K562 (cell line): ENCODE measurements around the gene CACNA2D4. TPM values are rescaled to one million over a fixed set of nuclear protein-coding genes. Genes with fewer than 3 reads are reported as not detected.
A peak's percentile ranks its signal among the peaks of the same experiment; 100 is the strongest.
"Not testable (repeated sequence)": the region's sequence is repeated elsewhere in the genome, so short reads cannot be mapped to it uniquely, and the experiment has no call there.

ENCODE experiments used
- ATAC-seq: fragments of 200-7000 bp; cut with Tn5 transposase; 3 replicates; pipeline ENCODE4 v1.9.1; 2020; ENCODE audit warnings: moderate library complexity
- BruUV-seq: library from RNA; stranded (reverse); fragments of 400-500 nt; replicated peaks from 2 replicates; lab custom pipeline; 2021; lab: Mats Ljungman, UMichigan
- CTCF ChIA-PET: fragments of 300-600 bp; formaldehyde crosslinking; extraction: SDS; loops from one replicate; lab custom pipeline; 2021; ENCODE audit warnings: low intra/inter-chr PET ratio; lab: Yijun Ruan, JAX
- POLR2A ChIA-PET: fragments of 300-600, 350-650 bp; sonication (Branson Sonifier 250); formaldehyde crosslinking; extraction: SDS; loops from one replicate; lab custom pipeline; 2021; ENCODE audit warnings: antibody characterized with exemption, inconsistent platforms; lab: Yijun Ruan, JAX
- DNase-seq, 4 experiments: peaks; one replicate each; pipeline versions ENCODE4 v3.0.0 to v3.0.0-alpha.2; 2011 to 2018; ENCODE audit warnings: low spot score in 3 of 4, mixed read lengths in 3 of 4; ENCODE audit errors: extremely low read depth in 1 of 4
- FAIRE-seq: peaks from 2 replicates; lab custom pipeline; 2011; peaks lifted over from hg19 to GRCh38; lab: Jason Lieb, UNC
- H2AFZ ChIP-seq: 2 replicates; pipeline ENCODE4 v1.6.0; 2011; ENCODE audit warnings: low read depth, low read length, control low read depth, inconsistent platforms
- H3K27ac ChIP-seq: fragments of 200-600 bp; 3 replicates; pipeline ENCODE4 v1.8.0; 2011; ENCODE audit warnings: low read depth, mild to moderate bottlenecking, control low read depth, inconsistent platforms, low read length, moderate library complexity, mixed read lengths; ENCODE audit errors: extremely low read depth
- H3K27me3 ChIP-seq, 2 experiments: fragments of 300-600 bp in 1 of 2; 2 replicates in 1 of 2; 3 replicates in 1 of 2; pipeline versions ENCODE4 v1.6.0 to v1.8.0; 2011; ENCODE audit warnings: inconsistent platforms in 2 of 2, low read length in 2 of 2, mild to moderate bottlenecking in 1 of 2, mixed read lengths in 1 of 2, moderate library complexity in 1 of 2; ENCODE audit not compliant: control insufficient read depth in 2 of 2, insufficient read depth in 2 of 2
- H3K36me3 ChIP-seq: fragments of 300-600 bp; 3 replicates; pipeline ENCODE4 v1.8.0; 2011; ENCODE audit warnings: mild to moderate bottlenecking, low read length, inconsistent platforms; ENCODE audit not compliant: control insufficient read depth, insufficient read depth
- H3K4me1 ChIP-seq, 2 experiments: fragments of 200-600 bp in 1 of 2; replicated peaks in 1 of 2; 2 replicates in 1 of 2; 3 replicates in 1 of 2; pipeline versions ENCODE4 v1.5.1 to v1.8.0; 2011; ENCODE audit warnings: inconsistent platforms in 2 of 2, low read length in 2 of 2, mild to moderate bottlenecking in 1 of 2, mixed read lengths in 1 of 2, moderate library complexity in 1 of 2; ENCODE audit not compliant: control insufficient read depth in 2 of 2, insufficient read depth in 2 of 2
- H3K4me2 ChIP-seq: 2 replicates; pipeline ENCODE4 v1.6.1; 2011; ENCODE audit warnings: low read length, control low read depth, inconsistent platforms, mixed read lengths; ENCODE audit not compliant: insufficient read depth
- H3K4me3 ChIP-seq: fragments of 200-600 bp; sonication (generic), shearing (Covaris generic); 2 replicates; pipeline ENCODE4 v1.5.1; 2016; ENCODE audit warnings: control low read depth, inconsistent platforms
- H3K79me2 ChIP-seq: fragments of 200-600 bp; 3 replicates; pipeline ENCODE4 v1.8.0; 2011; ENCODE audit warnings: low read length, inconsistent platforms; ENCODE audit not compliant: control insufficient read depth, insufficient read depth
- H3K9ac ChIP-seq, 2 experiments: 2 replicates each; pipeline versions ENCODE4 v1.6.0 to v1.6.1; 2011; ENCODE audit warnings: low read depth in 2 of 2, low read length in 2 of 2, control low read depth in 1 of 2, inconsistent platforms in 1 of 2, mild to moderate bottlenecking in 1 of 2, mixed read lengths in 1 of 2; ENCODE audit not compliant: insufficient read depth in 1 of 2
- H3K9me1 ChIP-seq: one replicate; pipeline ENCODE4 v1.6.0; 2011; ENCODE audit warnings: inconsistent platforms, mild to moderate bottlenecking, low read length, moderate library complexity; ENCODE audit not compliant: control insufficient read depth, insufficient read depth
- H3K9me3 ChIP-seq: replicated peaks from 2 replicates; pipeline ENCODE4 v1.5.1; 2011; ENCODE audit warnings: low read depth, low read length, inconsistent platforms; ENCODE audit not compliant: control insufficient read depth, insufficient read depth
- H4K20me1 ChIP-seq: replicated peaks from 2 replicates; pipeline ENCODE4 v1.6.1; 2011; ENCODE audit warnings: low read length, inconsistent platforms, mixed read lengths; ENCODE audit not compliant: control insufficient read depth, insufficient read depth
- FUS ChIP-seq: fragments of 200-400 bp; formaldehyde crosslinking; optimal IDR thresholded peaks from 2 replicates; pipeline ENCODE3; 2017; ENCODE audit warnings: low read depth, low read length
- IRF9 ChIP-seq: fragments of 450-650 bp; IDR thresholded peaks from 2 replicates; pipeline ENCODE4 v1.6.1; 2016; ENCODE audit warnings: missing biosample characterization, missing genetic modification characterization
- MXI1 ChIP-seq: IDR thresholded peaks from 2 replicates; pipeline ENCODE4 v1.6.1; 2011; ENCODE audit warnings: low read depth, mild to moderate bottlenecking, improper control_type of control experiment, low read length
- ZNF146 ChIP-seq: IDR thresholded peaks from one replicate; pipeline ENCODE4 v1.6.1; 2018; ENCODE audit warnings: missing compliant biosample characterization; ENCODE audit not compliant: unreplicated experiment
- WGBS: fragments of 100-300 bp; shearing (Covaris generic); methylation state at CpG from one replicate; pipeline ENCODE4 v1.1.6; 2016; ENCODE audit warnings: low coverage, mixed read lengths; ENCODE audit not compliant: insufficient coverage; ENCODE audit errors: missing lambda C conversion rate; 5-methylcytosine and 5-hydroxymethylcytosine counted together
- in situ Hi-C: fragments of 300-500 bp; cut with MboI; formaldehyde crosslinking; loops from 4 replicates; pipeline ENCODE4 v1.15.0; 2018; ENCODE audit warnings: inconsistent platforms, mixed read lengths
- intact Hi-C: fragments of 100-400 bp; cut with micrococcal nuclease; formaldehyde crosslinking; loops from 2 replicates; pipeline ENCODE4 v1.14.2; 2022
- polyA plus RNA-seq, 8 experiments: library from polyadenylated mRNA; depleted of rRNA in 4 of 8; stranded (reverse) in 5 of 8; unstranded in 3 of 8; fragments of >200 nt; fragmentation: Nextera tagmentation in 2 of 8; fragmentation: Illumina TruSeq in 1 of 8; extraction: Ambion mirVana in 2 of 8; extraction: Trizol in 1 of 8; gene quantifications; 2 replicates each; pipeline versions ENCODE4 v1.2.1 to v1.2.3, GENCODE V29; 2011 to 2014; ENCODE audit warnings: inconsistent platforms in 1 of 8, missing spikeins in 1 of 8
- total RNA-seq, 7 experiments: library from RNA; depleted of rRNA in 6 of 7; stranded (reverse); fragments of >200 nt in 6 of 7; fragmentation: Illumina TruSeq in 2 of 7; extraction: Trizol in 2 of 7; gene quantifications; 2 replicates each; pipeline versions ENCODE4 v1.2.1 to v1.2.3, GENCODE V29; 2011 to 2021; ENCODE audit warnings: low replicate concordance in 1 of 7

Gene CACNA2D4
- total and polyA plus RNA-seq, 9 of the 15 experiments (the other 6 are each of a cell fraction or from before 2014, with no cell fraction given), result 0.04 to 0.69 (median 0.40) TPM; not detected in 3

GRCh38 chr12:1946296-1946695 lies 27.8 kb upstream of the CACNA2D4 start (continued):
- TF ChIP-seq FUS (no peak), MXI1 (no peak), IRF9 (tag) (no peak)

- H2AFZ ChIP-seq, ATAC-seq, BruUV-seq, CTCF ChIA-PET, FAIRE-seq, H3K9me3 ChIP-seq, H3K9me1 ChIP-seq, POLR2A ChIA-PET, H3K4me1 ChIP-seq, H3K4me3 ChIP-seq, H4K20me1 ChIP-seq, H3K36me3 ChIP-seq, H3K27me3 ChIP-seq, H3K27ac ChIP-seq, DNase-seq, intact Hi-C loops, in situ Hi-C loops, H3K4me2 ChIP-seq, H3K9ac ChIP-seq, H3K79me2 ChIP-seq: not testable (repeated sequence)
- peak; percentile 50 for TF ChIP-seq ZNF146 (CRISPR knock-in tag)
- WGBS, result 72% methylated on average over 5 of the region's 5 CpGs
Observed at GRCh38 chr12:1945502-1945901, 27.1 kb upstream of the CACNA2D4 start.
